ENCODE data around the gene ERLEC1. TPM values are rescaled to one million over a fixed set of nuclear protein-coding genes. Genes with fewer than 3 reads are reported as not detected.
A peak's percentile ranks its signal among the peaks of the same experiment; 100 is the strongest.

ERLEC1 gene
- total and polyA plus RNA-seq, 2 of the 4 experiments (the other 2 are of a cell fraction): 40.3 to 53.4 TPM

- in situ Hi-C loops (cut with MboI; ENCODE audit: low sequenced_read_pairs): no loop called here
- POLR2A ChIA-PET (ENCODE audit: unreplicated experiment): interaction anchor here (0.5 to 0.7 kb wide), 2 partner anchors 48 to 895 kb away, joined by 3 to 5 read pairs; no protein-coding TSS in a partner anchor
Observed at GRCh38 chr2:53767405-53768241, 19.2 kb upstream of the ERLEC1 start, which contains the start of gene CHAC2. TSS of gene CHAC2 (plus strand) at chr2:53767804. CDS start at chr2:53767887, 83 bp downstream.

More at GRCh38 chr2:53767405-53768241, 19.2 kb upstream of the ERLEC1 start, which contains the start of gene CHAC2:
- Histone ChIP-seq H4K5ac (ENCODE audit: low read depth, low read length) (peak within 1 kb of the TSS; percentile 90; the same call in 1 of the 2 replicates), H3K56ac (ENCODE audit: extremely low read depth, insufficient read depth, low read length) (peak within 1 kb of the TSS; percentile 86), H2BK5ac (ENCODE audit: low read depth, low read length, poor library complexity, severe bottlenecking) (peak within 1 kb of the TSS; percentile 93), H2AFZ (replicated peaks; ENCODE audit: low read length, poor library complexity) (peak within 1 kb of the TSS; percentile 98), H3K4me1 (ENCODE audit: control insufficient read depth, insufficient read depth, low read length) (no peaks in the 10 kb centered on the region), H3K23ac (ENCODE audit: low read depth, low read length) (peak within 1 kb of the TSS; percentile 88), H3K9me1 (ENCODE audit: insufficient read depth, low read length) (no peaks in the 10 kb centered on the region; the same call in 1 of the 2 replicates), H3K18ac (ENCODE audit: low read depth, low read length) (peak within 1 kb of the TSS; percentile 96), H2BK120ac (ENCODE audit: low read depth, low read length) (peak within 1 kb of the TSS; percentile 85), H3K14ac (replicated peaks; ENCODE audit: low read depth, low read length) (peak within 1 kb of the TSS; percentile 97), H2AK5ac (ENCODE audit: low read depth, low read length) (peak within 1 kb of the TSS; percentile 48; the same call in 1 of the 2 replicates), H4K91ac (ENCODE audit: insufficient read depth, low read depth, low read length) (peak within 1 kb of the TSS; percentile 74; the same call in 1 of the 2 replicates), H3K4ac (ENCODE audit: low read depth, low read length) (peak within 1 kb of the TSS; percentile 68), H3K27me3 (ENCODE audit: control insufficient read depth, insufficient read depth, low read length) (no peaks in the 10 kb centered on the region), H3K9me3 (ENCODE audit: control insufficient read depth, insufficient read depth, low read length) (no peaks in the 10 kb centered on the region), H3K27ac (ENCODE audit: insufficient read depth, low read length) (peak within 1 kb of the TSS; percentile 83), H3K4me2 (ENCODE audit: low read depth, low read length) (peak within 1 kb of the TSS; percentile 98), H4K20me1 (ENCODE audit: insufficient read depth, low read length) (no peaks in the 10 kb centered on the region), H2BK15ac (ENCODE audit: low read depth, low read length) (no peak within 1 kb of the TSS), H3K79me1 (ENCODE audit: low read depth in 1 of 2, low read length in 2 of 2) (peaks cover 16 to 46% of the 10 kb centered on the region in 2 experiments), H2BK20ac (ENCODE audit: low read depth, low read length) (no peak within 1 kb of the TSS), H3K4me3 (ENCODE audit: insufficient read depth, low read depth, low read length) (peak within 1 kb of the TSS; percentile 70), H3K9ac (ENCODE audit: low read depth, low read length) (peak within 1 kb of the TSS; percentile 90), H2AK9ac (replicated peaks; ENCODE audit: low read depth, low read length, poor library complexity) (peak within 1 kb of the TSS; percentile 22), H4K8ac (ENCODE audit: low read depth in 2 of 2, low read length in 2 of 2) (peak within 1 kb of the TSS; percentile 29 to 99), H3K36me3 (ENCODE audit: control insufficient read depth, insufficient read depth, low read length) (peaks cover 3% of the 10 kb centered on the region)
- dilution Hi-C loops (cut with HindIII; ENCODE audit: low sequenced_read_pairs, unreplicated experiment) (no loop called here), intact Hi-C loops (cut with micrococcal nuclease) (no loop called here)
- WGBS, 2 experiments (ENCODE audit: extremely low coverage in 2 of 2, insufficient read length in 1 of 2): 0% methylated on average over 9 of the region's 46 CpGs; no CpG with 5 or more reads in 1 of the 2 experiments
- CTCF ChIA-PET: interaction anchor here (0.6 to 1.2 kb wide), 2 partner anchors 12 to 15 kb away, joined by 5 read pairs; no protein-coding TSS in a partner anchor
- peak; percentile 61; the same call in 1 of the 2 replicates for TF ChIP-seq POLR2A (IDR thresholded peaks at IDR 0.05; ENCODE audit: low read depth, low read length)
- TF ChIP-seq RFX5 (IDR thresholded peaks at IDR 0.05; ENCODE audit: low read depth, low read length): no peak
- peak; percentile 96 for ATAC-seq (ENCODE audit: low read depth)
- DNase-seq: peak; percentile 78
- no TSS peak for BruUV-seq (replicated peaks)
